ENCODE data around the gene LGR5. TPM values are rescaled to one million over a fixed set of nuclear protein-coding genes. Genes with fewer than 3 reads are reported as not detected.

Gene LGR5
- total RNA-seq, 1 experiment from 2014 or later = not detected

DNA sequence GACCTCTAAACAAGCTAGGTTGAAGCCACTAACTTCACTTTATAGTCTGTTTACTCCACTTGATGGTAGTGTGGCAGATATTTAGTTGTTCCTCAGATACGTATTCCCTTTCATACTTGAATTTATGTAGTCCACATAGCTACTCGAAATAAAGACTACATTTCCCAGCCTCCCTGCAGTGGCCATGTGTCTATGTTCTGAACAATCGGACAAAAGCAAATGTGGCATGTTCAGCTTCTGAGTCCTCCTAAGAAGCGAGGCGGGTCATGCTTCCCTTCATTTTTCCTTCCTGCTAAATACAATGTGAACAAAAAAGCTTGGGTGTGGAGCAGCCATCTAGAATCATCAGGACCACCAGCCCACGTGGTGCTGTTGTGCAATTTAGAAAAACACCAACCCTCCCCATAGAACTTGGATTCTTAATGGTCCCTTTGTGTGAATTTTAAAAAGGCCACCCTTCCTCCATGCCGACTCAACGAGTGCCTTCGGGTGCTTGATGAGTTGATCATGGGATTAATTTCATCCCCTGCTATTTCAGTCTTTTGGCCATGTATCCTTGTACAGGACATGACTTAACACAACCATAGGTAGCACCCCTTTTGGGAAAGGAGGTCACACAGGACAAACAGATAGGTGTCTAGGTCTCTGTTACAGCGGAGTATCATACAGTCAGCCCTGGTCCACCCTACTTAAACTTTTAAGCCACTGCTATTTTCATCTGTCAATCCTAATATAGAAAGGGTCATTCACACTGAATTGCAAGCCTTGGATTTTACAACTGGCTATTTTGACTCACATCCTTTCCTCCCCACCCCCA is 163.4 kb downstream of the LGR5 start:
- H3K27ac ChIP-seq (ENCODE audit: low read depth, low read length) = no peak overlapping the region
- H3K9me2 ChIP-seq (ENCODE audit: insufficient read depth) = no peaks in the 10 kb centered on the region
- RAD21 ChIA-PET (ENCODE audit: low non-redundant PET in 1 of 2, low total read pairs in 2 of 2, uncharacterized antibody in 2 of 2, unreplicated experiment in 2 of 2) = no interaction called here
- no peaks in the 10 kb centered on the region for H3K79me2 ChIP-seq (ENCODE audit: insufficient read depth, low read length)
- CTCF ChIA-PET = no interaction called here
- H3K36me3 ChIP-seq (ENCODE audit: control insufficient read depth in 1 of 2, insufficient read depth in 2 of 2, low read length in 2 of 2) = peaks cover 0 to 11% of the 10 kb centered on the region in 2 experiments; a peak in 3 of 4 replicates
- H4K20me1 ChIP-seq (ENCODE audit: insufficient read depth) = no peaks in the 10 kb centered on the region
- H3K9ac ChIP-seq (ENCODE audit: low read length) = no peak overlapping the region
- BruUV-seq (replicated peaks) = TSS peak; percentile 7
- POLR2A ChIA-PET = no interaction called here
- no peaks in the 10 kb centered on the region for H3K9me3 ChIP-seq (ENCODE audit: control insufficient read depth in 1 of 2, insufficient read depth in 1 of 2, low read depth in 1 of 2, low read length in 2 of 2)
- TF ChIP-seq POLR2AphosphoS5 (IDR thresholded peaks at IDR 0.05; ENCODE audit: low read depth, low read length) (0 out of 2 replicates have a peak, but pooled peaks have one; percentile 1), JUND (IDR thresholded peaks at IDR 0.05) (no peak)
- H3K4me3 ChIP-seq (replicated peaks in 1 of 2; ENCODE audit: low read depth in 1 of 2, low read length in 2 of 2) = no peak overlapping the region
- H3K27me3 ChIP-seq (ENCODE audit: insufficient read depth, low read length) = no peaks in the 10 kb centered on the region
- DNase-seq (ENCODE audit: low read depth, low spot score) (no peak), ATAC-seq (no peak)
- no peak overlapping the region for H2AFZ ChIP-seq (ENCODE audit: low read depth, low read length, poor library complexity, severe bottlenecking)
- intact Hi-C loops (cut with micrococcal nuclease) = no loop called here
- H3K4me2 ChIP-seq (ENCODE audit: low read length) = no peak overlapping the region
- no peaks in the 10 kb centered on the region for H3K4me1 ChIP-seq (ENCODE audit: control insufficient read depth in 1 of 2, insufficient read depth in 2 of 2, low read length in 2 of 2)

DNA sequence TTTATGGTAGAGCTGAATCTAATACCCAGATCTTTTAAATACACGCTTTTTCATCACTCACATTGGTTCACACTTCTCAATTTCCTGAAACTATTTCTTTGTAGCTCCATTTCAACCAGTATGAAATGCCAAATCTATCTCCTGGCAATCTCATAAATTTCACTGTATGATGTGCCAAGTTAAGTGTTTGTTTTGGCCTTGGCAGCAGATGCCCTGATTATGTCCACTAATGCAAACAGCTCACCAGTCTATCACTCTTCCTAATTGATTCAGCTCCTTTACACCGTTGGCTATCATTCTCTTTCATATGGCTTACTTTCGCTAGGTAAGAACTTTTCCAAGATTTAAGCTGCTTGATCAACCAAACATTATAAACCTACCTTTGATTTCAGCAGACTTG is 165.4 kb downstream of the LGR5 start:
- TF ChIP-seq CBX3 (IDR thresholded peaks at IDR 0.05; ENCODE audit: low read depth) = no peak
- no peak for TF ChIP-seq ZNF274 (IDR thresholded peaks at IDR 0.05; ENCODE audit: low read depth, low read length)
- no peak for TF ChIP-seq POLR2A (IDR thresholded peaks at IDR 0.05; ENCODE audit: borderline replicate concordance, extremely low read depth, insufficient read depth, insufficient read length)
- TF ChIP-seq, protein P1, sequence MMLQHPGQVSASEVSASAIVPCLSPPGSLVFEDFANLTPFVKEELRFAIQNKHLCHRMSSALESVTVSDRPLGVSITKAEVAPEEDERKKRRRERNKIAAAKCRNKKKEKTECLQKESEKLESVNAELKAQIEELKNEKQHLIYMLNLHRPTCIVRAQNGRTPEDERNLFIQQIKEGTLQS (IDR thresholded peaks at IDR 0.05) = no peak
- TF ChIP-seq JUND (IDR thresholded peaks at IDR 0.05) = no peak

More for the DNA sequence above, 165.4 kb downstream of the LGR5 start:
- H4K20me1 ChIP-seq (ENCODE audit: insufficient read depth) = no peaks in the 10 kb centered on the region
- H3K9me3 ChIP-seq (ENCODE audit: control insufficient read depth in 1 of 2, insufficient read depth in 1 of 2, low read depth in 1 of 2, low read length in 2 of 2) = no peaks in the 10 kb centered on the region
- ChIA-PET CTCF (interaction anchor here (1.2 kb wide), 1 partner anchor 32 kb away, joined by 3 read pairs; no protein-coding TSS in a partner anchor), RAD21 (ENCODE audit: low non-redundant PET in 1 of 2, low total read pairs in 2 of 2, uncharacterized antibody in 2 of 2, unreplicated experiment in 2 of 2) (no interaction called here), POLR2A (no interaction called here)
- no TSS peak for BruUV-seq (replicated peaks)
- H3K9me2 ChIP-seq (ENCODE audit: insufficient read depth) = no peaks in the 10 kb centered on the region
- H3K27ac ChIP-seq (ENCODE audit: low read depth, low read length) = no peak overlapping the region
- ATAC-seq = no peak
- H3K9ac ChIP-seq (ENCODE audit: low read length) = no peak overlapping the region
- no peaks in the 10 kb centered on the region for H3K79me2 ChIP-seq (ENCODE audit: insufficient read depth, low read length)
- DNase-seq (ENCODE audit: low read depth, low spot score) = no peak
- intact Hi-C loops (cut with micrococcal nuclease) = no loop called here
- H3K36me3 ChIP-seq (ENCODE audit: control insufficient read depth in 1 of 2, insufficient read depth in 2 of 2, low read length in 2 of 2) = peaks cover 14 to 21% of the 10 kb centered on the region in 2 experiments
- H3K4me2 ChIP-seq (ENCODE audit: low read length) = no peak overlapping the region
- no peaks in the 10 kb centered on the region for H3K27me3 ChIP-seq (ENCODE audit: insufficient read depth, low read length)
- H3K4me1 ChIP-seq (ENCODE audit: control insufficient read depth in 1 of 2, insufficient read depth in 2 of 2, low read length in 2 of 2) = no peaks in the 10 kb centered on the region
- H2AFZ ChIP-seq (ENCODE audit: low read depth, low read length, poor library complexity, severe bottlenecking) = no peak overlapping the region
- H3K4me3 ChIP-seq (replicated peaks in 1 of 2; ENCODE audit: low read depth in 1 of 2, low read length in 2 of 2) = no peak overlapping the region
